Measurements from ENCODE around the gene MASTL. TPM values are rescaled to one million over a fixed set of nuclear protein-coding genes. Genes with fewer than 3 reads are reported as not detected.
A peak's percentile ranks its signal among the peaks of the same experiment; 100 is the strongest.

MASTL gene
- 10.9 TPM for total RNA-seq (ENCODE audit: unreplicated experiment)
- long read RNA-seq, partial matches to known transcripts = 2 of 3 reads
- long read RNA-seq, other reads (novel, unspliced or antisense) = 0 of 3 reads

- peaks cover 13% of the 10 kb centered on the region for H3K9me3 Mint-ChIP-seq (ENCODE audit: unreplicated experiment)
- H3K27ac Mint-ChIP-seq (ENCODE audit: unreplicated experiment) = peak within 1 kb of the TSS; percentile 99
- TF ChIP-seq, protein P1, sequence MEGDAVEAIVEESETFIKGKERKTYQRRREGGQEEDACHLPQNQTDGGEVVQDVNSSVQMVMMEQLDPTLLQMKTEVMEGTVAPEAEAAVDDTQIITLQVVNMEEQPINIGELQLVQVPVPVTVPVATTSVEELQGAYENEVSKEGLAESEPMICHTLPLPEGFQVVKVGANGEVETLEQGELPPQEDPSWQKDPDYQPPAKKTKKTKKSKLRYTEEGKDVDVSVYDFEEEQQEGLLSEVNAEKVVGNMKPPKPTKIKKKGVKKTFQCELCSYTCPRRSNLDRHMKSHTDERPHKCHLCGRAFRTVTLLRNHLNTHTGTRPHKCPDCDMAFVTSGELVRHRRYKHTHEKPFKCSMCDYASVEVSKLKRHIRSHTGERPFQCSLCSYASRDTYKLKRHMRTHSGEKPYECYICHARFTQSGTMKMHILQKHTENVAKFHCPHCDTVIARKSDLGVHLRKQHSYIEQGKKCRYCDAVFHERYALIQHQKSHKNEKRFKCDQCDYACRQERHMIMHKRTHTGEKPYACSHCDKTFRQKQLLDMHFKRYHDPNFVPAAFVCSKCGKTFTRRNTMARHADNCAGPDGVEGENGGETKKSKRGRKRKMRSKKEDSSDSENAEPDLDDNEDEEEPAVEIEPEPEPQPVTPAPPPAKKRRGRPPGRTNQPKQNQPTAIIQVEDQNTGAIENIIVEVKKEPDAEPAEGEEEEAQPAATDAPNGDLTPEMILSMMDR (IDR thresholded peaks at IDR 0.05; ENCODE audit: partially characterized antibody, unreplicated experiment) = no peak
- peaks cover 16% of the 10 kb centered on the region for H3K27me3 Mint-ChIP-seq (ENCODE audit: unreplicated experiment)
- peaks cover 18% of the 10 kb centered on the region for H3K4me1 Mint-ChIP-seq (ENCODE audit: low read depth, unreplicated experiment)
- H3K4me3 Mint-ChIP-seq (ENCODE audit: unreplicated experiment) = peak within 1 kb of the TSS; percentile 100
- peak; percentile 91 for DNase-seq
- H3K36me3 Mint-ChIP-seq (ENCODE audit: unreplicated experiment) = peaks cover 5% of the 10 kb centered on the region
Observed at GRCh38 chr10:27155066-27155754, at the start of gene MASTL. Gene MASTL, plus strand, starts transcription at chr10:27155352. Its CDS starts 75 bp downstream, at chr10:27155427.

GRCh38 chr10:27108165-27108564 is 47.0 kb upstream of the MASTL start:
- TF ChIP-seq, protein P1 (IDR thresholded peaks at IDR 0.05; ENCODE audit: partially characterized antibody, unreplicated experiment) = no peak
- Mint-ChIP-seq H3K27me3 (ENCODE audit: unreplicated experiment) (no peaks in the 10 kb centered on the region), H3K36me3 (ENCODE audit: unreplicated experiment) (peaks cover 24% of the 10 kb centered on the region), H3K4me1 (ENCODE audit: low read depth, unreplicated experiment) (no peaks in the 10 kb centered on the region), H3K9me3 (ENCODE audit: unreplicated experiment) (peaks cover 2% of the 10 kb centered on the region), H3K27ac (ENCODE audit: unreplicated experiment) (no peak overlapping the region), H3K4me3 (ENCODE audit: unreplicated experiment) (no peak overlapping the region)
- no peak for DNase-seq

DNA sequence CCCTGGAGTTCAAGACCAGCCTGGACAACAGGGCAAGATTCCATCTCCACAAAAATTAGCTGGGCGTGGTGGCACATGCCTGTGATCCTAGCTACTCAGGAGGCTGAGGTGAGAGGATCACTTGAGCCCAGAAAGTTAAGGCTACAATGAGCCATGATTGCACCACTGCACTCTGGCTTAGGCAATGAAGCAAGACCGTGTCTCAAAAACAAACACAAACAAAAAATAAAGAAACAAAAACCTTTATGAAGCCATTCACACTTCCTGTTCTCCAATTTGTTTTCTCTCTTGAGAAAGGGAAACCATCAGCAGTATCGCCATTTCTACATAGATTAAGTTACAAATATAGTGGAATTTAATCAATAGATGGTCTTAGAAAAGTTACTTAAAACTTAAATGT is 20.8 kb upstream of the MASTL start:
- no peak overlapping the region for H3K27ac Mint-ChIP-seq (ENCODE audit: unreplicated experiment)
- no peaks in the 10 kb centered on the region for H3K36me3 Mint-ChIP-seq (ENCODE audit: unreplicated experiment)

DNA sequence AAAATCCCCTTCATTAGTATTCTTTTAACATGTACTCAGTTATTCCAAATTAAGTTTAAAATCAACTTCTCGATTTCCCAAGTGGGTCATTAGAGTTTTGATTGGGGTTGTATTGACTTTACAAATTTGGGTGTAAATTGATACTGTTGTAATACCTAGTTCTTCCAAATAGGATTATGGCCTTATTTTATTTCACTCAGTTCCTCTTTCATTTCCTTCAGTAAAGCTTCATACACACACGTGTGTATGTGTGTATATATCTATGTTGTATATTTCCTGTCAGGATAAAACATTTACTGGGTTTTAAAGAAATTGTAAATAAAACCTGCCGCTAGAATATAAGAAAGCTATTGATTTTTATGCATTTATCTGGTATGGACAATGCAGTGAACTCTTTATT is 16.9 kb upstream of the MASTL start:
- Mint-ChIP-seq H3K36me3 (ENCODE audit: unreplicated experiment) (peaks cover 4% of the 10 kb centered on the region), H3K27ac (ENCODE audit: unreplicated experiment) (no peak overlapping the region), H3K4me3 (ENCODE audit: unreplicated experiment) (no peak overlapping the region), H3K9me3 (ENCODE audit: unreplicated experiment) (no peaks in the 10 kb centered on the region), H3K4me1 (ENCODE audit: low read depth, unreplicated experiment) (no peaks in the 10 kb centered on the region), H3K27me3 (ENCODE audit: unreplicated experiment) (no peaks in the 10 kb centered on the region)
- no peak for DNase-seq
- TF ChIP-seq, protein P1 (IDR thresholded peaks at IDR 0.05; ENCODE audit: partially characterized antibody, unreplicated experiment) = no peak

More for the DNA sequence above, 20.8 kb upstream of the MASTL start:
- TF ChIP-seq, protein P1 (IDR thresholded peaks at IDR 0.05; ENCODE audit: partially characterized antibody, unreplicated experiment) = no peak
- H3K9me3 Mint-ChIP-seq (ENCODE audit: unreplicated experiment) = no peaks in the 10 kb centered on the region
- DNase-seq = no peak
- no peak overlapping the region for H3K4me3 Mint-ChIP-seq (ENCODE audit: unreplicated experiment)
- H3K4me1 Mint-ChIP-seq (ENCODE audit: low read depth, unreplicated experiment) = no peaks in the 10 kb centered on the region
- H3K27me3 Mint-ChIP-seq (ENCODE audit: unreplicated experiment) = no peaks in the 10 kb centered on the region

GRCh38 chr10:27143686-27144085 is 11.5 kb upstream of the MASTL start:
- TF ChIP-seq, protein P1 (IDR thresholded peaks at IDR 0.05; ENCODE audit: partially characterized antibody, unreplicated experiment) = no peak
- no peak for DNase-seq
- no peak overlapping the region for H3K27ac Mint-ChIP-seq (ENCODE audit: unreplicated experiment)
- H3K4me1 Mint-ChIP-seq (ENCODE audit: low read depth, unreplicated experiment) = no peaks in the 10 kb centered on the region
- H3K27me3 Mint-ChIP-seq (ENCODE audit: unreplicated experiment) = no peaks in the 10 kb centered on the region
- no peaks in the 10 kb centered on the region for H3K9me3 Mint-ChIP-seq (ENCODE audit: unreplicated experiment)
- H3K4me3 Mint-ChIP-seq (ENCODE audit: unreplicated experiment) = no peak overlapping the region
- peaks cover 4% of the 10 kb centered on the region for H3K36me3 Mint-ChIP-seq (ENCODE audit: unreplicated experiment)

All from glutamatergic neuron (in vitro differentiated cells).